Heart left ventricle (tissue), 13 donors: Measurements from ENCODE around the gene BCL2L1.
A peak's percentile ranks its signal among the peaks of the same experiment; 100 is the strongest.

ENCODE experiments used
- CTCF ChIP-seq, 12 donors: fragments of 200-600 bp; sonication (generic) in 4 of 12; IDR thresholded peaks; one replicate each; pipeline versions ENCODE4 v1.5.0 to v1.8.0; 2018 to 2022; ENCODE audit warnings: antibody characterized with exemption in 12 of 12, mild to moderate bottlenecking in 5 of 12
- POLR2A ChIP-seq, 2 donors: fragments of 450-650 bp; IDR thresholded peaks; one replicate each; pipeline ENCODE4 v1.6.1; 2017; ENCODE audit warnings: antibody characterized with exemption in 2 of 2, mild to moderate bottlenecking in 2 of 2, moderate library complexity in 2 of 2
- donor health status: ischemic (EF 13 %, LVEDD 7.1; RV severe dilation, severe dysfunction).
- donor health status: DM: no; HTN: yes; CAD: no.
- donor health status: DM: no; HTN: no; CAD: no.
- donor health status: ischemic (EF 25% LVEDD 6.9; RV normal size, moderate dysfunction).
- donor health status: ischemic (EF 25% LVEDD 5.7; RV mildly dilated, moderate dysfunction).
- donor health status: ischemic (EF 35%, LVEDD 5.7; RV mildly dilated, moderate dysfunction).
- donor health status: nonischemic (EF 11% LVEDD 7.7; RV severe dilation, severe dysfunction).
- donor health status: DM: yes; HTN: yes; CAD: no.
- donor health status: PGD.
- donor health status: ischemic (EF 29% LVEDD 5.4; RV normal size, mild dysfunction).
- donor health status: nonischemic (EF 23%, LVEDD 6.1; RV moderate dilation, normal function).

- TF ChIP-seq CTCF (IDR thresholded peaks at IDR 0.05), result no peak
- peak in 1 of 2 donors; percentile 36 for TF ChIP-seq POLR2A (IDR thresholded peaks at IDR 0.05)
Measured at GRCh38 chr20:31711179-31712111, 11.2 kb downstream of the BCL2L1 start.
